Measurements from ENCODE around the gene DHRS4.
A peak's percentile ranks its signal among the peaks of the same experiment; 100 is the strongest.

The DHRS4 gene

DNA sequence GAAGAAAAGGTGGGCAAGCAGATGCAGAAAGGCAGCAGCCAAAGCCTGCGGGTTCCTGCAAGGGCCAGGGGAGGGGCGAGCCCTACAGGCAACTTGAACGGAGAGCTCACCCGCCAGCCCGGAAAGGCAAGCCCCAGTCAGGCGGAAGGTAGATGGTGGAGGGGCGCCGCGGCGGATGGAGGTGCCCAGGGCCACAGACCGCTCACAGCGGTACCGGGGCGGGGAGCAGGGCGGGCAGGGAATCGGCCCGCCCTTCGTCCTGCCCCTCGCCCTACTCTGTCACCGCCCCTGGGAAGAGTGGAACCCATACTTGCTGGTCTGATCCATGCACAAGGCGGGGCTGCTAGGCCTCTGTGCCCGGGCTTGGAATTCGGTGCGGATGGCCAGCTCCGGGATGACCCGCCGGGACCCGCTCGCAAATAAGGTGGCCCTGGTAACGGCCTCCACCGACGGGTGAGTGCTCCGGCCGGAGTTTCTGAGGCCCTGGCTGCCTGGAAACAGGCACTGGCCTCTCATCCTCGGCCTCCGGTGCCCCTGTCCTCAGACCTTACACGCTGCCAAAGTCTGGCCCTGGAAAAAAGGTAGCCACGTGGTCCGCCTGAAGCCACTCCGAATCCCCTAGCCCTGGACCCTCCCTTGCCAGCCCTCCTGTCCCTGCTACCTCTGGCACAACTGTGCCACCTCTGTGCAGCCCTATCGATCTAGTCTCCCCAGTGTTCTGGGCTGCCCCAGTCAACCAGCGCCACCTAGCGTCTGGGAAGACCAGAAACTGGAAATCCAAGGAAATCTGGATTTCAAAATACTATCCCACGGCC is at the start of gene DHRS4:
TSS of gene DHRS4 (plus strand) at position 307 of the 815 bp plus-strand sequence. CDS start at position 326, 19 bp downstream.
- DNase-seq, result peak; percentile 90

DNA sequence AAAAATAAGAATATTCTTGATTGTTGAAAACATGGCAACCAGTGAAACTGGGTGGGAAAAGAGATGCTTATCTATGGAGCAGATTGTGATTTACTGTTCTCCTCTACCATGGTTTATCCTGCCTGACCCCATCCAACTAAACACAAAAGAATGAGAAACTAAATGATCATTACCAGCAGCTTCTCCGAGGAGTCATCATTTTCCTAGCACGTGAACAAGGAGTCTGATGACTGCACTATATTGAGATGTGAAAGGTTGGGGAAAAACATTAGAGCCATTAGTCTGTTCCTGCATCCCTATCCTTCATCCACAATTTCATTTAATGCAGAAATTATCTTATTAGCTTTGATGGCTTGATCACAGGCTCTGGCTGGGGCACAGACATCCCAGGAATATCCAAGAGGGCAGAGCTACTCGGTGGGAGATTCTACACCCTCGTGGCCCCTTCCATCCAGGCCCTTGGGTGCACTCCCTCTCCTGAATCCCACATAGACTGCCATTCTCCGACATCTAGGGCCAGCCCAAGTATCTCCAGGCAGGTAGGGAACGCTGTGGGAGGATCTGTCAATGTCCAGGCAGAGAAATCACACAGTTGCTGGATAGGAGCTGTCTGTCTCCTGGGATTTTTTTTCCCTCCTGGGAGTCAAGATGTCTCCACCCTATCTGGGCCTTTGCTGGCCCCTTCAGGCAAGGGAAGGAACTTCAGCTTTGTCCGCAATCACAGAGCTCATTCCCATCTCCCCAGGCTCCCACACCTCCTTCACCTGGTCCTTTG is 43.3 kb upstream of the DHRS4 start:
- DNase-seq, result peak; percentile 41

GRCh38 chr14:23910876-23911210 is 42.7 kb upstream of the DHRS4 start:
- no peak for DNase-seq

DNA sequence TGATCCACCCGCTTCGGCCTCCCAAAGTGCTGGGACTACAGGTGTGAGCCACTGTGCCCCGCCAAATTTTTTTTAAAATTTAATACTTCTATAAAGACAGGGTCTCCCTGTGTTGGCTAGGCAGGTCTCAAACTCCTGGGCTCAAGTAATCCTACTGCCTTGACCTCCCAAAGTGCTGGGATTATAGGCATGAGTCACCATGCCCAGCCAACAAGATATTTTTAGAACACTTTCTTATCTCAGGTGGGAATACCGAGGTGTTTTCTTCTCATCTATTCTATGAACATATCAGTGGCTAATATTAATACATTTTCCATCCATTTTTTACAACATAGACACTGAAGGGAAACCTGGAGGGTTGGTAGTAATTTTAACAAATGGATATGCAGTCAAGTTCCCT is 38.0 kb upstream of the DHRS4 start:
- no peak for DNase-seq

DNA sequence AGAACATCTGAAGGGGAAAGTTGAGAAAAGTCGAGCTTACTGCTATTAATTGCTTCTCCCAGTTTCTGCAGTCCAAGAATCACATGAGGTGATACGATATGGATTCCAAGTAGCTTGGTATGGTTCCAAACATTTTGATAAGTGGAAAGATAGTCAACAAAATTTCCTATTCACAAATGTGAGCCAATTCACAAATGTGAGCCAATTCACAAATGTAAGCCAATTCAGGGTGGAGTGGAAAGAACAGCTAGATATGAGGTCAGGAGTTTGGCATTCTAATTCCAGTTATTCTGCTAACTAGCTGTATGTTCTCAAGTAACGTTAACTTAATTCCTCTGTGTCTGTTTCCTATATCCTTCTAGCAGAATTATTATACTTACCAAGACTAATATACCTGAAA is 37.6 kb upstream of the DHRS4 start:
- DNase-seq, result no peak

DNA sequence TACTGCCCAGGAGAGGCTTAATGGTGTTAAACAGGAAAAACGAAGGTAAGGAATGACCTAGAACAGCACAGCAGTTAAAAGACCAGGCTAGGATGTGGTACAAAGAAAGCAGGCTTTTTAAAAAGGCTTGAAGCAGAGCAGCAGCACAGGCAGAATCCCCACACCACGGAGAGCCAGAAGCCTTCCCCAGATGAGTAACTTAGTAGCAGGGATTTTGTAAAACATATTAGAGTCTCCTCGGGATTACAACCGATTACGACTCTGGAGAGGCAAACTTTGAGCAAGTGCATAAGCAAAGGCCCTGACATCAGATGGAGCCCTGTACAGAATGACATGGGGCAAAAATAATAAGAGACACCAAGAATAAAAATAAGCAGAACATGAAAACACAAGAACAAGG is 37.1 kb upstream of the DHRS4 start:
- DNase-seq, result no peak

GRCh38 chr14:23922545-23922944 is 31.0 kb upstream of the DHRS4 start:
- no peak for DNase-seq

DNA sequence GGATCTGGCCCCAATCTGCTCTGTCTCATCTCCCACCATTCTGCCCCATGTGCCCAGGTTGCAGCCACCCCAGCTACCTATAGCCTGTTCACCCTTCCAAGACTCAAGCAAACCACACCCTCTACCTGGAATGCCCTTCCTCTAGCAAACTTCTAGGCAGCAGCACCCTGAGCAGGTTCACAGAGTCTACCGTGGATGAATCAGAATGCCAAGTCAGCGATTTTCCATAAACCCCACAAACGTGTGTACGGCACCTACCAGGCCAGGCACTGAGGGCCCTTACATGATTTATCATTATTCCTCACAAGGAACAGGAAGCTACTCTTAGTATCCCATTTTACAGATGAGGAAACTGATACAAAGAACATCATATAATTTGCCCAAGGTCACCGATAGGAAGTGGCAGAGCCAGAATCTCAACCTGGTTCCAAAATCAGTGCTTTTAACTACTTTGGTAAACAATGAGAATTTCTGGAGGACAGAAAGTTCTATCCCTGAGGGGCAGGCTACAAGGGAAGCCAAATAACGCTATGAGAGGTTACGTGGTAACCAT is 28.0 kb upstream of the DHRS4 start:
- no peak for DNase-seq

DNA sequence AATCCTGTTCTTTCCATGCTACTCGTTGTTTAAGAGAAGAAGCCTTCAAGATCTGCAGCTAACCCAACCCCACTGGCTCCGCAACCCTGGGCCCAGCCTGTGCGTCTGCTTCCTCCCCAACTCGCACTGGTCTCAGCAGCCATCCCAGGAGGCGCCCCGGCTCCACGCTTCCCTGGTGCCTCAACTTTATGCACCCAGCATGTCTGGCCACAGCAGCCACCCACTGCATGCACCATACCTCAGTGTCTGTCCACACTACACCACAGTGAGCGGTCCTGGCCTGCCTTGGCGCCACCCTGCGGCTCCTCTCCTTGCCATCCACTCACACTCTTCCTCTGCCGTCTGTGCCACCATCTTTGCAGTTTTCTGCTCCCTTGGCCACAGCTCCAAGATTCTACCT is 27.0 kb upstream of the DHRS4 start:
- no peak for DNase-seq

- no peak for DNase-seq
Observed at GRCh38 chr14:23929136-23929535, 24.4 kb upstream of the DHRS4 start.

DNA sequence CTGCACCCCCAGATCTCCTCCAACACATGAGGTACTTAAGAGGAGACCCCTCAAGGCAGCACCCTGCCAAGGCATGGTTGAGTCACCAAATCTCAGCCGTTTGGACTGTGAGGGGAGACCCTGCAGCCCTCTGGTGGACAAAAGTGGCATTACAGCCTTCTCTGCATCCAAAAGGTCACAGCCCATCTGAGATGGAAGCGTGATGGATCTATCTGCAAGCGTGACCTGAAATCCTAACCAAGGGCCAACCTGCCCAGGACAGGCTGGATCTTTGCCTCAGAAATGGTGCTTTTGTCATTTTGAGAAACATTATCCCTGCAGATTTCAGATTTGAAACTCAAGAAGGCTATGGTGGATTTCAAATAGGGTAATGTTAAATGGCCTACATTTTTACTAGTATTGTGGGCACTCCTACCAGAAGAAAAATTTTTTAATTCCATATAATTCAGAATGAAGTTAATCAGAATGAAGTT is 23.7 kb upstream of the DHRS4 start:
- no peak for DNase-seq

DNA sequence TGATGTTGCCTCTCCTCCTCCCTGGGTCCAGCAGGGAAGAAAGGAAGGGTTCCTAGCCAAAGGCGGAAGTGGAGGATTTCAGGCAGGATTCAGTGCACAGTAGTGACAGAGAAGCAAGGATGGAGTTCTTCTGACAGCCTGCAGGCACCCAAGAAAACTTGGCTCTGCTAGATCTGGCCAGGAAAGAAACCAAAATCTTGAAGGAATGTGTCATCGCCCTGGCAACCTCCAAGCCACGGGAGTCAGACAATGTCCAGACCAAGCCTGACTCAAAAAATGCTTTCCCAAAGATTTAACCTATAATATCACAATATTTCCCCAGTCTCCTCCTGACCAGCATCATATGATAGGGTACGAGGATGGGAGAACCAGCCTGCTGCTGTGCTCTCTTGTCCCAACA is 22.8 kb upstream of the DHRS4 start:
- no peak for DNase-seq

DNA sequence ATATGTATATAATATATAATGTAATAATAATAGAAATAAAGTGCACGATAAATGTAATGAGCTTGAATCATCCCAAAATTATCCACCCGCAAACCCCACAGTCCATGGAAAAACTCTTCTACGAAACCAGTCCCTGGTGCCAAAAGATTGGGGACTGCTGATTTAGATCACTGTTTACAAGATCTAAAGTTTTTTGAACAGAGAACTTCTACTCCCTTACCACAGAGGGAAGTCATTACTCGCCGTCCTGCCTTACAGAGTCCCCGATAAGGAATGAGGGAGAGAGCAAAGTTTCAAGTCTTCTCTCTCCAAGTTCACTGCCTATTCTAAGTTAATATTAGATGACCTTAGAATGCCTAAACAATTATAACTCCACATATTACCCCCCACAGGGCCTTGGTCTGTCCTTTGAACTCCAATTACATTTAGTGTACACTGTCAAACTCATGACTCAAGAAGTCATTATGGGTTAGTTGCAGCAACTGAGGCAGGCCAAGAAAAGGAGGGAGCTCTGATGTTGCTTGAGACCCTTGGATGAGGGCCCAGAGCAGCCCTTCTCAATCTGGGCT is 21.8 kb upstream of the DHRS4 start:
- no peak for DNase-seq

- no peak for DNase-seq
Observed at GRCh38 chr14:23932639-23933038, 20.9 kb upstream of the DHRS4 start.

DNA sequence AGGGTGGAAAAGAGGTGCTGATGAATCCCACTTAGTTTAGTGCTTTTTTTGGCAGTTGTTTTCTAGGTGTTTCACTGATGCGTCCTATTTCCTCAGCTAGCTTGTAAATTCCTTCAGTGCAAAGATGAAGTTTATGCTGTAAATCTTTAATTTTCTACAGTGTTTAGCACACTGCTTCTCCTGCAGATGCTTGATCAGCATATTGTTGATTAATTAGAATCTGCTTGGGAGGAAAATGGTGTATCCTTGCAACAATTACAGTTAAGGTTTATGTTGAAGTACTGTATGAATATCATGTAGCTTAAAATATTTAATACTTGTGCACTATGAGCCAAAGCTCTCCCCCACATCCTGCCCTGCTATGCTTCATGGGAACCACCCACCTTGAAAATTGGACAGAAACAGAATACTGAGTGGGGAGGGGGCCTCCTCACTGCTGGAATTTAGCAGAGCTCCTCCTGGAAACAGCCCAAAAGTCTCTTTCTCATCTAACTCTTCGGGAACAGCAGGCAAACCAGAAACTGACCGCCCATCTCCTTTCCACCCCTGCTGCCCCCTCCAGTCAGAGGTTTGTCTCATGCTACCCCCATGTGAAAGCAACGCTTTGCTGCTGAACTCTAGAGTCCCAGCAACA is 20.3 kb upstream of the DHRS4 start:
- no peak for DNase-seq

DNA sequence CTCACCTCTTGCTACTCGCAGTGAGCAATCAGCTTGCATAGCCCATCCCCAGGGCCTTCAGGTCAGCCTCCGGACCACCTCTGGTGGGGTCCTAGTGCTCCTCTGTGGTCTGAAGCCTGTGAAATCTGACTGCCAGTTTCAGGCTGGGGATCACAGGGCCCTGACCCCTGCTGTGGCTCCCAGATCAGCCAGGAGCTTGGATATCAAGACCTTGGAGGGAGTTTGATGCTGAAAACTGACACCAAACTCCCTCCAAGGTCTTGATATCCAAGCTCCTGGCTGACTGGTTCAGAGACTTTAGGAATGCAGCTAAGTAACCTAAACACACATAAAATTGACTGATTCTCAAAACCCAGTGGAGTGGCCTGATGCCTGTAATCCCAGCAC is 19.8 kb upstream of the DHRS4 start:
- no peak for DNase-seq

DNA sequence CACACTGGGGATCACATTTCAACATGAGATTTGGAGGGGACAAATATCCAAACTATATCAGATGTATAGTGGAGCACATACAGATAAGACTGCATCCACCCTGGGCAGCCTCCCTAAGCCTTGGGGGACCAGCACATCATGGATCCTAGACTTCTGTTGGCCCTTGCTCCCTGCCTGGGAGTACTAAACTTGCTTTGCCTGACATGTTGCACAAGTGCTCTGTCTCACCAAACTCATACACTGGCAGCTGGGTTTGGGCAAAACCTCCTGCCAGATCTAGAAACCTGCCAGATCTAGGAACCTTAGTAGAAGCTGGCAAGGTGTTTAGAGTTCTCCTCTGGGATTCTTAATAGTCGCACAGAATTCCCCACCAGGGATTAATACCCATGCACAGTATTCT is 18.4 kb upstream of the DHRS4 start:
- no peak for DNase-seq

DNA sequence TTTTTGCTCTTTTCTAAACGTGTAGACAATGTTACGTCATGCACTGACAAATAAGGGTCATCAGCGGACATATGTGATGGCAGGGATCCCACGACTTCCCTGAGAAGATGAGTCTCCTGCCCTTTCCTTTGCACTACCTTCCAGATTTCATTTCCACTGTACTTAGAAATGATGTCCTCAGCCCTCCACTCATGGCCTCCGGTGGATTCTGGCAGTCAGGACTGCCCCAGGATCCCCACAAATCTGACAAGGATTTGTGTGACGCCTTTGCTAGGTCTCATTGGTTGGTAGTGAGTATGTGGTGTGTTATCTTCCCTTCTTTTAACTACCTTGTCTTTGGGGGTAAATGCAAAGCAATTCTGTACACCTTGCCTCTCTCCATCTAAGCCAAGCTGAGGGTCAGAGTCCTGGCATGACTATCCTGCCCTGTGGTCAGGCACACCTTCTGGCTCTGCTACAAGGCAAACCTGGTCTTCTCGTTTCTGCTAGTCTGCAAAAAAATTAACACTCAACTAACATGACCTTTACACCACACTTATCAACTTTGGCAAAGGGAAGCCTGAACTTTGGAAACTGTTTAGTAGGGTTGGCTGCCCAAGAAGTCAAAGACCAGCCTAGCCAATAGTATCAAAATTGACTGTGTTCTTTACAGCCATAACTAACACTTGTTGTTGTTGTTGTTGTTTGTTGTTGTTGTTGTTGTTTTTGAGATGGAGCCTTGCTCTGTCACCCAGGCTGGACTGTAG is 17.3 kb upstream of the DHRS4 start:
- DNase-seq, result no peak

DNA sequence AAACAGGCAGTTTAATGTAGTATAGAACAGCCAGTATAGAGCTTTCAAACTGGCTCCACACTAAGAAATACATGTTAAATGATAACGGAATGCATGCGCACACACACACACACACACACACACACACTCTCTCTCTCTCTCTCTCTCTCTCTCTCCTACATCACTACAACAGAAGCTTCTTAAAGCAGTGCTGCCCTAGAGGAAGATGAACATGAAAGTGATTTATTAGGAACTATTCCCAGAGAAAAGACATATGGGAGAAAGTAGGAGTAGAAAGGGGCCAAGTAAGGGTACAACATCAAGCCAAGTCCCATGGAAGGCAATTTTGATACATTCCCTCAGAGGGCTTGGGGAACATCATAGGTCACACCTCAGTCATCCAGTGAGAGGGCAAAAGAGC is 16.4 kb upstream of the DHRS4 start:
- no peak for DNase-seq

DNA sequence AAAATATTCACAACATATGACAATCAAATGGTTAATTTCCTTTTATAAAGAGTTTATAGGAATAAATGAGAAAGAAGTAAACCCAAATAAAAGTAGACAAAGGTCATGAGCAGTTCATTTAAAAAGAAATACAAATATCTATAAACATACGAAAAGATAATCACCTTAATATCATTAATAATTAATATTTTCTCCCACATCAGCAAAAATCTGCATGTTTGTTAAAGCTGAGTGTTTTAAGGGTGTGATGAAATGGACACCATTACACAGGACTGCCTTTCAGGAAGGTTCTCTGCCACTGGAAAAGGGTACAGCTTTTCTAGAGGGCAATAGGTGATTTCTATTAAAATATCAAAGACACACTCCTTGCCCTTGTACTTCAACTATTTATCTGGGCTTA is 14.7 kb upstream of the DHRS4 start:
- no peak for DNase-seq

DNA sequence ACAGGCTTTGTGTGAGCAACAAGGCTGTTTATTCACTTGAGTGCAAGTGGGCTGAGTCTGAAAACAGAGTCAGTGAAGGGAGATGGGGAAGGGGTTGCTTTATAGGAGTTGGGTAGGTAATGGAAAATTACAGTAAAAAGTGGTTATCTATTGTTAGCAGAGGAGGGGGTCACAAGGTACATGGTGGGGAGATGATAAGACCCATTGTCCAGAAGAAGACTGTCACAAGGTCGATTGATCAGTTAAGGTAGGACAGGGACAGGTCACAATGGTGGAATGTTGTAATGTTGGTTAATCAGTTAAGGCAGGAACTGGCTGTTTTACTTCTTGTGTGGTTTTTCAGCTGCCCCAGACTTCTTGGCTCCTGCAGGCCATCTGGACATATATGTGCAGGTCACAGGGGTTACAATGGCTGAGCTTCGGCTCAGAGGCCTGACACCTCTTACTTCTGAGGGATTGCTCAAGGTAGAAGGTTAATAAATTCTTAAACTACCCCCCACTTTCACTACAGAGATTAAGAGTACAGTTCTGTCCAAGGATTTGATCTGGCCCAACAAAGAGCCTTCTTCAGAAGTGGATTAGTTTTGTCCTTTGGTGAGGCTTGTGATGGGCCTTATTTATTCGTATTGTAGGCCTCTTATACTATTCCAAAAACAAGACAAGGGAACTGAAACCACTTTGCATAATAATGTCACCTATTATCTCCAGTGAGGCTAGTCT is 13.8 kb upstream of the DHRS4 start:
- DNase-seq, result no peak

- DNase-seq, result no peak
Observed at GRCh38 chr14:23941230-23941629, 12.3 kb upstream of the DHRS4 start.
